Transverse colon (tissue), 4 donors: ENCODE measurements around the gene IFITM10.
A peak's percentile ranks its signal among the peaks of the same experiment; 100 is the strongest.

Experiments
- CTCF ChIP-seq, 5 experiments: fragments of 200-600 bp in 3 of 5; fragments of 450-650 bp in 2 of 5; sonication (generic) in 3 of 5; IDR thresholded peaks; 1 replicate in 2 of 5; 2 replicates in 3 of 5; pipeline ENCODE4 v1.5.1; 2016 to 2017; ENCODE audit warnings: antibody characterized with exemption in 5 of 5, inconsistent platforms in 3 of 5, mild to moderate bottlenecking in 2 of 5, moderate library complexity in 1 of 5
- POLR2A ChIP-seq: fragments of 450-650 bp; IDR thresholded peaks from one replicate; pipeline ENCODE4 v1.6.1; 2016; ENCODE audit warnings: antibody characterized with exemption, mild to moderate bottlenecking, moderate library complexity
- POLR2AphosphoS5 ChIP-seq, 3 donors: sonication (generic); formaldehyde crosslinking; IDR thresholded peaks; one replicate each; pipeline ENCODE4 v1.6.1; 2016; ENCODE audit warnings: antibody characterized with exemption in 3 of 3

GRCh38 chr11:1706634-1707400, 43.6 kb downstream of the IFITM10 start:
- TF ChIP-seq CTCF (IDR thresholded peaks at IDR 0.05) (peak in 1 of 5 experiments; percentile 19), POLR2AphosphoS5 (IDR thresholded peaks at IDR 0.05) (no peak), POLR2A (no peak)
